ENCODE measurements around the gene C5orf34. TPM values are rescaled to one million over a fixed set of nuclear protein-coding genes. Genes with fewer than 3 reads are reported as not detected.

The C5orf34 gene
- total and polyA plus RNA-seq, 8 donors: 0.22 to 0.56 (median 0.37) TPM

GRCh38 chr5:43543434-43543833, 28.5 kb upstream of the C5orf34 start:
- Histone ChIP-seq H3K27ac (no peak overlapping the region), H3K27me3 (no peaks in the 10 kb centered on the region), H3K4me3 (no peak overlapping the region), H3K4me1 (peaks cover 7 to 13% (median 12%) of the 10 kb centered on the region in 3 donors), H3K9me3 (no peaks in the 10 kb centered on the region), H3K36me3 (peaks cover 0 to 40% (median 7%) of the 10 kb centered on the region in 3 donors)
- no peak for FAIRE-seq
- DNase-seq: no peak
- no peak for TF ChIP-seq CTCF (IDR thresholded peaks at IDR 0.05)
- no peak for ATAC-seq
- intact Hi-C loops (cut with DNase I): no loop called here

GRCh38 chr5:43540746-43541145, 25.8 kb upstream of the C5orf34 start:
- FAIRE-seq: no peak
- DNase-seq: no peak
- peaks cover 0 to 32% (median 7%) of the 10 kb centered on the region in 3 donors for H3K36me3 ChIP-seq
- H3K27ac ChIP-seq: no peak overlapping the region
- no peak for ATAC-seq
- H3K4me1 ChIP-seq: peaks cover 7 to 13% (median 12%) of the 10 kb centered on the region in 3 donors
- no peaks in the 10 kb centered on the region for H3K27me3 ChIP-seq
- no peak overlapping the region for H3K4me3 ChIP-seq
- TF ChIP-seq CTCF (IDR thresholded peaks at IDR 0.05): no peak
- H3K9me3 ChIP-seq: no peaks in the 10 kb centered on the region
- WGBS, 2 donors: 75 to 84% methylated on average over 6 of the region's 6 CpGs
- intact Hi-C loops (cut with DNase I): no loop called here

GRCh38 chr5:43536972-43537371, 22.0 kb upstream of the C5orf34 start:
- Histone ChIP-seq H3K4me1 (peaks cover 7 to 13% (median 12%) of the 10 kb centered on the region in 3 donors), H3K36me3 (peaks cover 0 to 43% (median 16%) of the 10 kb centered on the region in 3 donors), H3K27ac (no peak overlapping the region), H3K27me3 (no peaks in the 10 kb centered on the region), H3K4me3 (no peak overlapping the region), H3K9me3 (no peaks in the 10 kb centered on the region)
- intact Hi-C loops (cut with DNase I): no loop called here
- no peak for DNase-seq
- FAIRE-seq: no peak
- no peak for TF ChIP-seq CTCF (IDR thresholded peaks at IDR 0.05)
- ATAC-seq: no peak

- H3K27me3 ChIP-seq: no peaks in the 10 kb centered on the region
- FAIRE-seq: no peak
- peaks cover 0 to 57% (median 22%) of the 10 kb centered on the region in 3 donors for H3K36me3 ChIP-seq
- no peaks in the 10 kb centered on the region for H3K4me1 ChIP-seq
- no peak for DNase-seq
- H3K9me3 ChIP-seq: no peaks in the 10 kb centered on the region
- 74 to 84% methylated on average over 2 of the region's 2 CpGs for WGBS, 2 donors
- no peak for TF ChIP-seq CTCF (IDR thresholded peaks at IDR 0.05)
- ATAC-seq: no peak
- no peak overlapping the region for H3K4me3 ChIP-seq
- H3K27ac ChIP-seq: no peak overlapping the region
- intact Hi-C loops (cut with DNase I): no loop called here
Measured at GRCh38 chr5:43533646-43534045, 18.7 kb upstream of the C5orf34 start.

- no peaks in the 10 kb centered on the region for H3K9me3 ChIP-seq
- WGBS, 2 donors: 94% methylated on average over 2 of the region's 2 CpGs
- no peaks in the 10 kb centered on the region for H3K4me1 ChIP-seq
- intact Hi-C loops (cut with DNase I): no loop called here
- TF ChIP-seq CTCF (IDR thresholded peaks at IDR 0.05): no peak
- H3K36me3 ChIP-seq: peaks cover 0 to 61% (median 22%) of the 10 kb centered on the region in 3 donors
- no peaks in the 10 kb centered on the region for H3K27me3 ChIP-seq
- no peak overlapping the region for H3K4me3 ChIP-seq
- FAIRE-seq: no peak
- no peak for ATAC-seq
- H3K27ac ChIP-seq: no peak overlapping the region
- DNase-seq: no peak
Measured at GRCh38 chr5:43530648-43531047, 15.7 kb upstream of the C5orf34 start.
